HG02973 (cell line): Measurements from ENCODE around the gene PTPRT.

Experiments used
- ATAC-seq: cut with Tn5 transposase; IDR thresholded peaks from one replicate; pipeline ENCODE4 v1.9.1; 2021; ENCODE audit warnings: moderate library complexity; ENCODE audit not compliant: unreplicated experiment

PTPRT gene

DNA sequence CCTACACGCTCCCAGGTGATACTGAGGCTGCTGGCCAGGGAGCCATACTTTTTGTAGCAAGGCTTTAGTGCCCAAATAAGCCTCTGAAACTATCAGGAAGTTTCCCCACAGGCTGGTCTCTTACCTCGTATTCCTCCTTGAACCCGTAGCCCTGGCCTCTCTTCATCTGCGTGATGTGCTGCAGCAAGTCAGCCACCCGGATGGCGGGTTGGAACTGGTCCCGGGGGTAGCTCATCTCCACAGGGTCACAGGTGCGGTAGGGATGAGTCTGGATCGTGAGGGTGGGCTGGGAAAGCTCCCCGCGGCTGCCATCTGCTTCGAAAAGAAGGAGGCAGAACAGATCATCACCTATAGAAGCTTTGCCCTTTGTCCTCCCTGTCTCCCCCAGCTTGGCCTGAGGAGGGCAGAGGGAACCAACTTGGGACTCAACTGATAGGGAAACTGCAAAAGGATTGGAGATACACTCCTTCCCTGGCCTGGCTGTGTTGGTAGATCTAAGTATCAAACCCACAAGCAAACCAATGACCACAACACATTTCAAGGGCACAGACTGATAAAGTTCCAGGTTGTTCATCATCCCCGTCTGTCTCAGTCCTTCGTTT lies 1028.4 kb downstream of the PTPRT start:
- ATAC-seq, result no peak

GRCh38 chr20:42159808-42160207 lies 1029.9 kb downstream of the PTPRT start:
- ATAC-seq, result no peak

GRCh38 chr20:42158272-42158671 lies 1031.4 kb downstream of the PTPRT start:
- no peak for ATAC-seq

GRCh38 chr20:42155586-42155985 lies 1034.1 kb downstream of the PTPRT start:
- no peak for ATAC-seq

DNA sequence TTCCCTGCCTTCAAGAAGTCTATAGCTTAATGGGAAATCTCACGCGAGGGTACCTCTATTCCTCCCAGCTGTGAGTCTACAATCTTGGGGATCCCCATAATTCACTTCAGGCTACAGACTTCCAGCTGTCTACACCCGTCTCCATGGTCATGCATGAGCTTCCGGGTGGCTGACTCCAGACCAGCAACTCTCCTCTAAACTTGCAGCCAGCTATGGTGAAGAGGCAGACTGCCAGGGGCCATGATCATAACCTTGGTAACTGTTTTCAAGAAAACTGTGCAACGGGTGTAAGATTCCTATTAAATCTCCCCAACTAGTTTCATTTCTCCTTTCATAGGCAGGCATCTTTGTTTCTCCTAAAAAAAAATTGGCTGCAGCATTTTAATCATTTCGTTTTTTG lies 1037.1 kb downstream of the PTPRT start:
- ATAC-seq, result no peak

DNA sequence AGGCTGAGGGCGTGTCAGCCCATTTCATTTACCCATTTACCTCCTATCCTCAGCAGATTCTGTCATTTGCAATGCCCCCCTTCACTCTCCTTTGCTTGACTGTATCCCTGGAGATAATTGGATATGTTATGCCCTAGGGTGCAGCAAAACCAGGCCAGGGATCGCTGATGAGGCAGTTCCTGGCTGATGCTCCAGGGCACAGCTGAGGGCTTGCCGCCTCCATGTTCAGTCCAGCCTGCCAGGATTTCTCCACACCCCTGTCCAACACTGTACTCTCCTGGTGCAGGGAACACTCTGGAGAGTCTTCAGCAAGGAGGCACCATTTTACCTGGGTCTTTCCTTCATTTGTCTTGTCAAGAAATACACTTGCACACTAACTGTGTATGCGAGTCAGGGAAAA lies 1039.5 kb downstream of the PTPRT start:
- ATAC-seq, result no peak

GRCh38 chr20:42138729-42139128 lies 1051.0 kb downstream of the PTPRT start:
- ATAC-seq, result no peak

GRCh38 chr20:42134265-42135098 lies 1055.2 kb downstream of the PTPRT start:
- ATAC-seq, result no peak

GRCh38 chr20:42130810-42131596 lies 1058.7 kb downstream of the PTPRT start:
- ATAC-seq, result no peak

GRCh38 chr20:42125426-42125825 lies 1064.3 kb downstream of the PTPRT start:
- no peak for ATAC-seq

DNA sequence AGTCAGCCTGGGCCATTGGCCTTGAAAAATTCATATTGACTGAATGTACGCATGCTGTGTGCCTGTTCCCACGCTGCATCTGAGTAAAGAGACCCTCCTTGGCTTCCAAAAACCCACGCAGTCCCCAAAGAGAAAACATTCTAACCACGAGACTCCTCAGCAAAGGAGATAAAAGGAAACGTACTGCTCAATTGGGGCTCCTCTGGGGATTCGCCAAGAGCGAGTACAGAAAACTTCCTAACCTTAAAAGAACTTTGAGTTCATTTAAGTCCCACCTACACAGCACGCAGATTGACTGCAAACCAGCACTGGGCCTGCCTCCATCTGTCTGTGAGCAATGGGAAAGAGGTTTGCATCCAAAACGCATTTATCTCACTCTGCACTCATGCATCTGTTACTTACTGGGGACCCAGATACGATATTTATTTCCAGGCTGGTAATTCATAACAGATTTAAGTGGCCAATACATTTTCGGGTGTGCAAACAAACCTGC lies 1065.7 kb downstream of the PTPRT start:
- no peak for ATAC-seq

DNA sequence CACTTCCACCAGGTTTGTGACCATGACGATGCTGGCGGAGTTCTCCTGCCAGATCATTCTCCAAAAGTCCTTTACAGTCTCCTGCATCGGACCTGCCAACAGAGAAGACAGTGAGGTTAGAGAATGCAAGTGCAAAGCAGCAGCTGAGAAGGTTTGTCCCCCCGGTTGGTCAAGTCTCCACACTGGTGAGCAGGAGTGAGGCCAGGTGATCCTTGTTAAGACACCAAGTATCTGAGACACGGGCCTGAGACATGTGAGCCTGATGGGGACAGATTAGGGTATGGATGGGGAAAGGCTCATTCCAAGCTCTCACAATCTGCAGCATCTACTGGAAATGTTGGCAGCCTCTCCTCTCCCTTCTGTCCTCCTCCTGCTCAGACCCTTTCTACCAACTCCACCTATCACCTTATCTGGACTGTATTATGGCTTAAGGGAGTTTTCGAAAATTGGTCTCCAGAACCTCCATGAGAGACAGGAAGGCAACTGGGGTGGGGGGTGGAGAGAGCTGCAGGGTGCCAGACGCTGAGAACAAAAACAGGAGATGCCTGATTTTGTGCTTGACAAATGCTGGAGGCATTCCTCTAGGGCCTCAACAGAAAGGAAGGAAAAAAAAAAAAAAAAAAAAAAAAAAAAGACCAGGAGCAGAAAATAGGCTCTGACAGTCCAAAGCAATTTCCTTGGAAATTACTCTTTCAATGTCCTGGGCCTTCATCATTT lies 1071.1 kb downstream of the PTPRT start:
- ATAC-seq, result no peak

- ATAC-seq, result no peak
Observed at GRCh38 chr20:42118001-42118400, 1071.7 kb downstream of the PTPRT start.

GRCh38 chr20:42113236-42113635 lies 1076.5 kb downstream of the PTPRT start:
- ATAC-seq, result no peak

GRCh38 chr20:42112161-42112560 lies 1077.5 kb downstream of the PTPRT start:
- no peak for ATAC-seq

DNA sequence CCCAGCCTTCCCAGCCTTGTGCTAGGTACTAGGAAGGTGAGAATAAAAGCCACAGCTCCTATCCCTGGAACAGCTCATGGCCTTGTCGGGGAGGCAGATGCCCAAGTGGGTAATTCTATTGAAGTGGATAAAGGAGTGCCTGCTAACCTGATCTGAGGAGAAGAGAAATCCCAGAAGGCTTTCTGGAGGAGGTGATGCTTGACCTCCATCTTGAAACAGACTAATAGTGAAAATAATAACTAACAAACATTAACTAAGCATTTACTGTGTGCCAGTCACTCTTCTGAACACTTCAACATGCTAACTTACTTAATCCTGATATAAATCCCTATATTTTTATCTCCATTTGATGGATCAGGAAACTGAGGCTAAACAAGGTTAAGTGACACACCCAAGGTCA lies 1078.4 kb downstream of the PTPRT start:
- no peak for ATAC-seq

- ATAC-seq, result no peak
Observed at GRCh38 chr20:42110301-42110700, 1079.4 kb downstream of the PTPRT start.

- no peak for ATAC-seq
Observed at GRCh38 chr20:42102000-42102399, 1087.7 kb downstream of the PTPRT start.

- ATAC-seq, result no peak
Observed at GRCh38 chr20:42100137-42100704, 1089.5 kb downstream of the PTPRT start.

DNA sequence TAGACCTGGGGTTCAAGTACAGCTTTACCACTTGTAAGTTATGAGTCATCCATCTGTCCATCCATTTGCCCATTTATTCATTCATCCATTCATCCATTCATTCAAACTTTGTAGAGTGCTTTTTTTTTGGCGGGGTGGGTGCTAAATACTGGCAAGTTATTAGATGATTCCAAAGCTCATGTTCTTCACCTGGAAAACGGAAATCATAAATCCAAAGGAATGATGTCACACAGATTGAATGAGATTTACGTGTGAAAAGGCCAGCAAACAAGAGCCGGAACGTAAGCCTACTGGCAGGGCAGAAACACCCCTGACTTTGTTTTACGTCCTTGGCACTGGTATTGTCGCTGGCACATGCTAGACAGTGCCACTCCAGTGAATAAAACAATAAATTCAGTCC lies 1090.6 kb downstream of the PTPRT start:
- no peak for ATAC-seq

- ATAC-seq, result no peak
Observed at GRCh38 chr20:42098418-42098817, 1091.3 kb downstream of the PTPRT start.
